GM19397 (cell line): ENCODE results near the gene IDE.
"Not testable (repeated sequence)": the region's sequence is repeated elsewhere in the genome, so short reads cannot be mapped to it uniquely, and the experiment has no call there.

Experiments
- ATAC-seq: cut with Tn5 transposase; IDR thresholded peaks from one replicate; pipeline ENCODE4 v1.9.1; 2021; ENCODE audit warnings: mild to moderate bottlenecking, moderate library complexity; ENCODE audit not compliant: unreplicated experiment

Gene IDE

GRCh38 chr10:92420546-92421275 is 153.2 kb downstream of the IDE start:
- ATAC-seq = no peak

- no peak for ATAC-seq
These were observed 153.9 kb downstream of the IDE start for GRCh38 chr10:92419740-92420545.

- ATAC-seq = no peak
These were observed 155.0 kb downstream of the IDE start for GRCh38 chr10:92418891-92419290.

- ATAC-seq = no peak
These were observed 155.7 kb downstream of the IDE start for GRCh38 chr10:92418221-92418620.

- no peak for ATAC-seq
These were observed 160.4 kb downstream of the IDE start for GRCh38 chr10:92413519-92413918.

- ATAC-seq = no peak
These were observed 160.9 kb downstream of the IDE start for GRCh38 chr10:92413011-92413410.

DNA sequence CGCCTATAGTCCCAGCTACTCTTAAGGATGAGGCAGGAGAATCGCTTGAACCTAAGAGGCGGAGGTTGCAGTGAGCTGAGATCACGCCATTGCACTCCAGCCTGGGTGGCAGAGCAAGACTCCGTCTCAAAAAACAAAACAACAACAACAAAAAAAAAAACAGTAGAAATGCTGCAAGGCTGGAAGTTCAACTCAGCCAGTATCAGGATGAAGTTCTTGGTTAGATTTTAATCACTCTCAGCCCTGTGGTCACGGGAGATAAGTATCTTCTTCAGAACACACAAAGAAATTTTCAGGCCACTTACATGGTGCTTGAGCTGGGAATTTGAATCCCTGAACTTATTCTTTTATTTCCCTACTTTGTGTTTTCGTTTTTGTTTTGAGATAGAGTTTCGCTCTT is 162.5 kb downstream of the IDE start:
- no peak for ATAC-seq

- no peak for ATAC-seq
These were observed 163.4 kb downstream of the IDE start for GRCh38 chr10:92410501-92410900.

DNA sequence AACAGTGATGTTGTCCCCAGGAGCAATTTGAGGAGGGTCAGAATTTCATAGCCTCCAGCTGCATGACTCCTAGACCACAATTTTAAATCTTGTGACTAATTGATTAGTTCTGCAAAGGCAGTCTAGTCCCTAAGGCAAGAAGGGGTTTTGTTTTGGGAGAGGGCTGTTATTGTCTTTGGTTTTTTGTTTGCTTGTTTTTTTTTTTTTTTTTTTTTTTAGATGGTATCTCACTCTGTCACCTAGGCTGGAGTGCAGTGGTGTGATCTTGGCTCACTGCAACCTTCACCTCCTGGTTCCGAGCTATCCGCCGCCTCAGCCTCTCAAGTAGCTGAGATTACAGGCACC is 165.9 kb downstream of the IDE start:
- ATAC-seq = no peak

DNA sequence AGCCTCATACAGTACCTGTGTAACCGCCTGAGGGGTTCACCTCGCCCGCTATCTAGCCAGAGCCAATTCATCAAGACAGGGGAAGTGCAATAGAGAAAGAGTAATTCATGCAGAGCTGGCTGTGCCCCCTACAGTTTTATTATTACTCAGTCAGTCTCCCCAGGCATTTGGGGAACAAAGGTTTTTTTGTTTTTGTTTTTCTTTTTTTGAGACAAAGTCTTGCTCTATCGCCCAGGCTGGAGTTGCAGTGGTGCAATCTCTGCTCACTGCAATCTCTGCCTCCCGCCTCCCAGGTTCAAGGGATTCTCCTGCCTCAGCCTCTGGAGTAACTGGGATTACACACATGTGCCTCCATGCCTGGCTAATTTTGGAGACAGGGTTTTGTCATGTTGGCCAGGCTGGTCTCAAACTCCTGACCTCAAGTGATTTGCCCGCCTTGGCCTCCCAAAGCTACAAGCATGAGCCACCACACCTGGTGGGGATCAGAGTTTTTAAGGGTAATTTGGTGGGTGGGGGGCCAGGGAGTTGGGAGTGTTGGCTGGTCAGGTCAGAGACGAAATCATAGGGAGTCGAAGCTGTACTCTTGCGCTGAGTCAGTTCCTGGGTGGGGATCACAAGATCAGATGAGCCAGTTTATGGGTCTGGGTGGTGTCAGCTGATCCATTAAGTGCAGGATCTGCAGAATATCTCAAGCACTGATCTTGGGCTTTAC is 166.4 kb downstream of the IDE start:
- no peak for ATAC-seq

DNA sequence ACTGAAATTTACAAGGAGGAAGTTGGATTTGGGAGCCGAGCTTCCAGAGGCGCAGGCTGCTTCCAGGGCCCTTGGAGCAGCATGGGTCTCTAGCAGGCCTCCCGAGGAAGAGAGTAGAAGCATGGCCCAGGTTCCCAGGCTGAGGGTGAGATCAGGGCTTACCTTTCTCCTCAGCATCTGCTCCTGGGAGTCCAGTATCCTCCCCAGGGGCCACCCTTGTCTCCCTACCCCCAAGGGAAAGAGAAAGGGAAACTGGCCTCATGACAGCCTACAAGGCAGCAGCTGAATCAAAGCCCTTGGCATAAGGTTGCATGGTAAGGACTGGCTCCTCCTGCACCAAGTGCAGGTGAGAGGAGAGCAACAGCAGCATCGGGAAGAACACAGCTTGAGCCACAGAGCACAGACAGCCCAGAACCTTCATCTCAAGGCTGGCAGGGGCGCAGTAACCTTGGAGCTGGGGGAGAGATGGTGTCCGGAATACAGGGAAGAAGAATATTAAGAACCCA is 168.4 kb downstream of the IDE start:
- no peak for ATAC-seq

DNA sequence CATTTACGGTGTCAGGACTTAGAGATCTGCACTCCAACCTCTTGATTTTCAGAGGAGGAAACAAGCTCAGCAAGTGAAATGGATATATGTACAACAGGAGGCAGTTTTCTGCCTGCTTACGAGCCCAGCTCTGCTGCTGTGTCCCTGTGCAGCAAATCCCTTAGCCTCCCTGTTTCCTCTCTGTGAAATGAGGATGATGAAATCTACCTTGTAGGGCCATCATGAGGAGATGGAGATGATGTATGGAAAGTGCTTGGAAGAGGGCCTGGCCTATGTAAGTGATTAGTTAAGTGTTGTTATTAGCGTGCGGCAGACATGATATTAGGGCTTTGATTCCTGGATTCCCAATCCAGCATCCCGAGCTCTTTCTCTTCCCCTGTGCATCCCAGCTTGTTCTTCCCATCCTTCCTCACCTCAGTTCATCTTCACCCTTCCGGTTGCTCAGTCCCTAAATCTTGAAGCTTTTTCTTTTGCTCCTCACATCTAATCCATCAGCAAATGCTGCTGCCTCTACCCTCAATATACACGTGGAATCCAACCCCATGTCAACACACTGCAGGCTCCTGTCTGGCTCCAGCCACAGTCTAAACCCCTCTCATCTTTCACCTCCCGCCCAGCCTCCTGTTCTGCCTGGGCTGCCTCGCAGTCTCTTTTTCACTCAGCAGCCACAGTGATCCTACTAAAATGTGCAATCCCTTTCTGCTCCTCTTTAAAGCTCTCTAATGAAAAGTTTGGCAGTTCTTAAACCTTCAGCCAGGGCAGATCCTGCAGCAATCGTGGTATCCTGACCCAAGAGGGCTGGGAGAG is 169.1 kb downstream of the IDE start:
- no peak for ATAC-seq

DNA sequence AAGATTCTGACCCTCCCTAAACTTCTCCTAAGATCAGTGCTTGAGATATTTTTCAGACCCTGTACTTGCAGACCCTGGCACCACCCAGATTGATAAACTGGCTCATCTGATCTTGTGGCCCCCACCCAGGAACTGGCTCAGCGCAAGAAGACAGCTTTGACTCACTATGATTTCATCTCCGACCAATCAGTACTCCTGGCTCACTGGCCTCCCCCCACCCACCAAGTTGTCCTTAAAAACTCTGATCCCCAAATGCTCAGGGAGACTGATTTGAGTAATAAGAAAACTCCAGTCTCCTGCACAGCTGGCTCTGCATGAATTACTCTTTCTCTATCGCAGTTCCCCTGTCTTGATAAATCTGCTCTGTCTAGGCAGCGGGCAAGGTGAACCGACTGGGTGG is 171.7 kb downstream of the IDE start:
- ATAC-seq = not testable (repeated sequence)
